Skin of body (tissue), 2 donors: ENCODE measurements around the gene DUSP12. TPM values are rescaled to one million over a fixed set of nuclear protein-coding genes. Genes with fewer than 3 reads are reported as not detected.
A peak's percentile ranks its signal among the peaks of the same experiment; 100 is the strongest.
"Not testable (repeated sequence)": the region's sequence is repeated elsewhere in the genome, so short reads cannot be mapped to it uniquely, and the experiment has no call there.

Source experiments
- DNase-seq: peaks from one replicate; lab custom pipeline; 2025; lab: John Stamatoyannopoulos, UW
- total RNA-seq: library from RNA; depleted of rRNA; stranded (reverse); fragments of >200 nt; gene quantifications from one replicate; pipeline ENCODE4 v1.2.3, GENCODE V29; 2014

Gene DUSP12
- total RNA-seq, 1 donor from 2014 or later, result 24.6 TPM

DNA sequence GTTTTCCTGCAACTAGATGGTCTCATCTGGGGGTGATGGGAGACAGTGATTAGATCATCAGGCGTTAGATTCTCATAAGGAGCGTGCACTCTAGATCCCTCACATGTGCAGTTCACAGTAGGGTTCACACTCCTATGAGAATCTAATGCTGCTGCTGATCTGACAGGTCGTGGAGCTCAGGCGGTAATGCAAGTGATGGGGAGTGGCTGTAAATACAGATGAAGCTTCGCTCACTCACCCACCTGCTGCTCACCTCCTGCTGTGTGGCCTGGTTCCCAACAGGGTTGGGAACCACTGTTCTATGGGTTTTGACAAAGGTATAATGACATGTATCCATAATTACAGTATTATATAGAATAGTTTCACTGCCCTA, 20.1 kb downstream of the DUSP12 start:
- DNase-seq, result not testable (repeated sequence)

DNA sequence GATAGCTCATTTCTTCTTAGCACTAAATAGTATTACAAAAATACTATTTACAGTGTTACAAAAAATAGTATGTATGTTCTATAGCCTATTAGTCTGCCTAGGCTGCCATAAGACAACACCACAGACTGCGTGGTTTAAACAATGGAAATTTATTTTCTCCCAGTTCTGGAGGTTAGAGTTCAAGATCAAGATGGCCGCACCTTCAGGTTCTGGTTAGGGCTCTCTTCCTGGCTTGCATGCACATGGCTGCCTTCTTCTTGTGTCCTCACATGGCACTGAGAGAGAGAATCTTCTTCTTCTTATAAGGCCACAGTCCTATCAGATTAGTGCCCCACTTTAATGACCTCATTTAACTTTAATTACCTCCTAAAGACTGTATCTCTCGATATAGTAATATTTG, 20.7 kb downstream of the DUSP12 start:
- DNase-seq, result no peak

DNA sequence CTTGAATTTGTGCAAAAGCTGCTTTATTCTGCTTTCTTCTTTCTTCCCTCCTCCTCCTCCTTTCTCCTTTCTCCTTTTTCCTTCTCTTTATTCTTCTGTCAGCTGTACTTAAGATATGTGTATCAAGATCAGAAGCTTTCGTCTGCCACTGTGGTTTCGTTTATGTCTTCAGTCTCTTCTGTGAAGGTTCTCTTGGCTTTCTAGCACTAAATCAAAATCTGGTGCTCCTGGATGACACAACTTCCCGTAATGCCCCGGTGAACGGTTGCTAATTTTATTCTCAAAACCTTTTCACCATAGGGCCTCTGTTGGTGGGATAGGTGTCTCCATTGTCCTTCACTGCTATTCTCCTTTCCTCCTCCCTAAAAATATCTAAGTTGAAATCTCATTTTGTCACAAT, 21.6 kb downstream of the DUSP12 start:
- no peak for DNase-seq

- DNase-seq, result no peak
Measured at GRCh38 chr1:161771973-161772372, 22.4 kb downstream of the DUSP12 start.

DNA sequence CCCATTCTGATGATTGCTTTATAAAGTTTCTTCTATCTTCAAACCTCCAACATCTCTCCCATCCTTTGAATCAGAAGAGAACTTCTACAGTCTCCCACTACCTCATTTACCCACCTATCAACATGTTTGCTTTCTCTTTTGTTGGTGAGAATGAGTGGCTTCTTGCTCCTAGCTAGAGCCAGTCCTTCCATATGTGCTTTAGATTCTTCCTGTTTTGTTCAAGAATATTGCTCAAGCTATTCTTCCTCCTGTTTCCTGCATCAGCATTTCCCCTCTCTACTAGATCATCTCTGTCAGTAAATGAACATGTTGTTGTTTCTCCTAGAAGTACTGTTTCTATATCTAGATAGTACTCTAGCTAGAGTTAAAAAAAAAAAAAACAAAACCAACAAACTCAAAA, 22.8 kb downstream of the DUSP12 start:
- DNase-seq, result no peak

DNA sequence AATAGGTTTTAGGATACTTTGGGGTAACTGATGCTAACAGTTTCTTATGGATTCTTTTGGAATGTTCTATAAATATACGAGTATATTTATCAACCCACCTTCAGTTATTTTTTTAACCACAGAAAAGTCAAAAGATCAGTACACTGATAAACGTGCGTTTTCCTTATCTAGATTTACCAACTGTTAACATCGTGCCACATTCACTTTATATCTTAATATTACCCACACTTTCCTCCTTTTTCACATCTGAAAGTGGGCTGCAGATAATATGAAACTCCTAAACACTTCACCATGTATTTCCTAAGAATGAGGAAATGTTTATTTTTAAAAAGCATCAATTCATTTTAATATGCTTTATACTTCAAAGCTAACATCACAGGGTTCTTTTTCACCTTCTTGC, 24.2 kb downstream of the DUSP12 start:
- DNase-seq, result no peak

DNA sequence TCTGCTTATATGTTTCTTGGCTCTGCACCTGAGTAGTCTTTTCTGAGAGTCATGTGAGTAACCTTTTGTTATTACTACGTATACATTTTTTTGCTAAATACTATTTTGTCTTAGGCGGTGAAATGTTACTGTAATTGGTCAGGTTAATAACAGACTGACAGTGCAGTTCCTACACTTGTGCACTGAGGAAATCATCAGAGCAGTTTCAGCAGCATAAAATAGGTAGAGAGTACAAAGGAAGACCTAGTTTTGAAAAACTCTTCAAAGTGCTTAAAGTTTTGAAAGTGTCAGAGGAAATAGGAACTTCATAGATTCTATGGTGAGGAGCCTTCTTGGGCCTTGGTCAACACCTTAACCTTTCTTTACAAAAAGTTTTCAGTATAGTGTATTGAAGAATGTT, 27.7 kb downstream of the DUSP12 start:
- DNase-seq, result no peak

- no peak for DNase-seq
Measured at GRCh38 chr1:161778522-161778921, 28.9 kb downstream of the DUSP12 start.

DNA sequence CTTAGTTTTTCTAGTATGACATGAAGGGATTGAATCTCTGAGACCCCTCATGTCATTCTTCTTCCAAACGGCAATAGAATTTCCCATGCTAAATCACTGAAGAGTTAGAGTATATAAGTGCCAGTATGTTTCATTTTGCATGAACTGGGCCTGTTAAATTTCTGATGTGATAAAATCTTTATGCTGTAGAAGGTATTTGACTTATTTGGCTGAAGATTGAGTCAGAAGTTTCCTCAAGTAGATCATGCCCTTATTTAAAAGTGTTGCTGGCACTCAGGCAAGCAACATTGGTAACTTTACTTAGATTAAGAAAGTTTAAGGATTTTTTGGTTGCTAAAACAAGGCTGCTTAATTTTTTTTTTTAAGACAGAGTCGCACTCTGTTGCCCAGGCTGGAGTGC, 29.8 kb downstream of the DUSP12 start:
- no peak for DNase-seq

- DNase-seq, result no peak
Measured at GRCh38 chr1:161781995-161782394, 32.4 kb downstream of the DUSP12 start.

DNA sequence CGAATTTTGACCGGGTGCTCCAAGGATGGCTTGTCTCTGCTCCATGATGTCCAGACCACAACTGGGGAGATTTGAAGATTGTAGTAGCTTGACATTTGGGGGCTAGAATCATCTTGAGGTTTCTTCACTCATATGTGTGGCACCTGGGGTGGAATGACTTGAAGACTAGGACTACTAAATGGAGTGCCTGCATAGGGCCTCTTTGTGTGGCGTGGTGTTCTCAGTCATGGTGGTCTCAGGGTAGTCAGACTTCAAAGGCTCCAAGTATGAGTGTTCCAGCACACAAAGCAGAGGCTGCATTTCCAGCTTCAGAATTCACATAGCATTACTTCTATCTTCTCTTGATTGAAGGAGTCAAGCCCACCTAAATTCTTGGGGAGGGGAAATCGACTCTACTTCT, 33.3 kb downstream of the DUSP12 start:
- DNase-seq, result no peak

DNA sequence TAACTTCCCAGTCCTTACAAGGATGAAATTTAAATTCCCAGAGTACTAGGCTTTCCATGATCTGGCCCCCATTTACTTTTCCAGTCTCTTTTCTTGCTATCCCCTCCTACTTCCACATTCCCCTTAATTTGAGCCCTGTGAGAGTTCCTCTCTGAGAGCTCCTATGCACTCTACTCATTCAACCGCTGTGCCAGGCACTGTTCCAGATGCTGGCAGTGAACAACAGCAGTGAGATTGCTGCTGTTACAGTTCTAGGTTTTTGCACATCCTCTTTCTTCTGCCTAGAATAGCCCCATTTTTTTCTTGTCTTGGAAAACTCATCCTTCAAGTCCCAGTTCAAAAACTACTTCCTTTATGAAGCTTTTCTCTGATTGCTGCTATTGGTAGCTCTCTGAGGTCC, 35.4 kb downstream of the DUSP12 start:
- DNase-seq, result no peak

DNA sequence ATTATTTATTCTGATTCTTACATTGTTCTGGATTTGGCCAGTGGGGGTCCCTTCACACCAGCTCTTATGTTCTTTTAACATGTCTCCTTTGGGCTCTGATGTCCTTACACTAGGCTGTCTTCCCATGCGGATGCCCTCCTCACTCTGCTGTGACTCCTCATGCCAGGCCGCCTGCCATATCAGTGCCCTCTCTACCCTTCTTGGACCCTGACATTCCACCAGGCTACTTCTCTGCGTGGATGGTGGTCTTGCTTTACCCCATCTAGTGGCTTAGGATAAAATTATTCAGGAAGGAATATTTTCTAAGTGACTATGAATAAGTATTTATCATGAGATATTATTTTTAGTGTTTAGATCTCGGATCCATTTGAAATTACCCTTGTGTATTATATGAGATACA, 37.8 kb downstream of the DUSP12 start:
- no peak for DNase-seq

DNA sequence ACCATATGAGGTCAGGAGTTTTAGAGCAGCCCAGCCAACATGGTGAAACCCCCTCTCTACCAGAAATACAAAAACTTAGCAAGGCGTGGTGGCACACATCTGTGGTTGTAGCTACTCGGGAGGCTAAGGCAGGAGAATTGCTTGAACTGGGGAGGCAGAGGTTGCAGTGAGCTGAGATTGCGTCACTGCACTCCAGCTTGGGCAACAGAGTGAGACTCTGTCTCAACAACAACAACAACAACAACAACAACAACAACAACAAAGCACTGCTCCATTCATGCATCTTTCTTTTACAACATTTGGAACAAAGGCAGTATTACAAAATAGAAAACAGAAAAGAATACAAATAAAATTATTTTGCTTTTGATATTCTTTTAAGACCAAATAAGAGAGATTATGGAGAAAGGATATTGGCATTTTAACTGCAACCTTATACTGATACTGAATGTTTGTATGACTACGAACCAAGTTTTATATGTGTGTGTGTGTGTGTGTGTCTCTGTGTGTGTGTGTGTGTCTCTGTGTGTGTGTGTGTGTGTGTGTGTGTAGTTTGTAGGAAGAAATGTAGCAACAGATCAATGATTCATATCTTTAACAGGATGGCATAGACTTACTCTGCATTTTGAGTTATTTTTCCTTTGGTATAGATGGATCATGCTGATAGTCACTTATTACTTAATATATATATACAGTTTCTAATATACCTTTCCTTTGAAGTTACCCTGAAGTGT, 41.2 kb downstream of the DUSP12 start:
- no peak for DNase-seq

GRCh38 chr1:161791904-161792655, 42.5 kb downstream of the DUSP12 start:
- no peak for DNase-seq

- DNase-seq, result peak; percentile 64
Measured at GRCh38 chr1:161792740-161793139, 43.2 kb downstream of the DUSP12 start.

GRCh38 chr1:161799792-161800191, 50.2 kb downstream of the DUSP12 start:
- no peak for DNase-seq

DNA sequence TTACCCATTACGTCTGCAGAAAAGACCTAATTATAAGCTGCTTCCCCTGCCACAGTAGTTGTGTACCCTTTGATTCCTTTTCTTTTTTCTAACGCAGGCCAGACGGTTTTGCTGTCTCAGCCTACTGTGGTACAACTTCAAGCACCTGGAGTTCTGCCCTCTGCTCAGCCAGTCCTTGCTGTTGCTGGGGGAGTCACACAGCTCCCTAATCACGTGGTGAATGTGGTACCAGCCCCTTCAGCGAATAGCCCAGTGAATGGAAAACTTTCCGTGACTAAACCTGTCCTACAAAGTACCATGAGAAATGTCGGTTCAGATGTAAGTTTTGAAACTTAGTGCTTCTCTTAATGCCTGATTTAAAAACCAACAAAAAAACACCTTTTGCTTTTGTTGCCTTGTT, 52.4 kb downstream of the DUSP12 start:
- no peak for DNase-seq

GRCh38 chr1:161803181-161803580, 53.6 kb downstream of the DUSP12 start:
- DNase-seq, result no peak

DNA sequence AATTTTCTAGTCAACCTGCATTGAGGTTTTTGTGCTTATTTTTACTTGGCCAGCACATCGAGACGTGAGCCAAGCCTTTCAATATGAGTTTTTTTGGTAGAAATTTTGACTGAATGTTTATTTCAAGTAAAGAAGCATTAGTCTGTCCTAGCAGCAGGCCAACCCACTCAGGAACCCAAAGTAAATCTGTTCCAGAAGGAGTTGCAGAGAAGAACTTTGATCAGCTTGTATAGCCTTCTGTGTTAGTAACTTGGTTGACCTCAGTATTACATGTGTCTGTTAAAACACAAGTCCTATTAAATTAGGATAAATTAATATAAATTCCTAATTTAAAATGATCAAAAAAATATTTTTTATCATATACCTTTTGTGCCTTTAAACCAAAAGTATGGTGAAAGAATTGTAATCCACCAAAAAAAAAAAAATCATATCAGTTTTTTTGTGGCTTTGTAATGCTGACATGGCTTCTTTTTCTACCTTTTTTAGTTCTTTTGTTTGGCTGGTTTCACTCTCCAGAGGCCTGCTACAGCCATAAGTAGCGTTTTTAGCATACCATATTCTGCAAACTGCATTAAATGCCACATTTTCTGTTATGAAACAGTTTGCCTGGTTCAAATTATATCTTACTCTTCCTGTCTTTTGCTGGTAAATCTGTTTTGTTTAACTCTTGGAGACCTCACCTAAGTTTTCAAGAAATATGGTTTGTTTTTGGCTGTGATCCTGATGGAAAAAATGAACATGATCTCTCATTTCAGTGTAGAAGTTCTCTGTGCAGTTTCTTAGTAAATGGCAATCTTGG, 56.0 kb downstream of the DUSP12 start:
- peak; percentile 39 for DNase-seq
